ENCODE measurements around the gene TIPARP. TPM values are rescaled to one million over a fixed set of nuclear protein-coding genes. Genes with fewer than 3 reads are reported as not detected.

Gene TIPARP, protein sequence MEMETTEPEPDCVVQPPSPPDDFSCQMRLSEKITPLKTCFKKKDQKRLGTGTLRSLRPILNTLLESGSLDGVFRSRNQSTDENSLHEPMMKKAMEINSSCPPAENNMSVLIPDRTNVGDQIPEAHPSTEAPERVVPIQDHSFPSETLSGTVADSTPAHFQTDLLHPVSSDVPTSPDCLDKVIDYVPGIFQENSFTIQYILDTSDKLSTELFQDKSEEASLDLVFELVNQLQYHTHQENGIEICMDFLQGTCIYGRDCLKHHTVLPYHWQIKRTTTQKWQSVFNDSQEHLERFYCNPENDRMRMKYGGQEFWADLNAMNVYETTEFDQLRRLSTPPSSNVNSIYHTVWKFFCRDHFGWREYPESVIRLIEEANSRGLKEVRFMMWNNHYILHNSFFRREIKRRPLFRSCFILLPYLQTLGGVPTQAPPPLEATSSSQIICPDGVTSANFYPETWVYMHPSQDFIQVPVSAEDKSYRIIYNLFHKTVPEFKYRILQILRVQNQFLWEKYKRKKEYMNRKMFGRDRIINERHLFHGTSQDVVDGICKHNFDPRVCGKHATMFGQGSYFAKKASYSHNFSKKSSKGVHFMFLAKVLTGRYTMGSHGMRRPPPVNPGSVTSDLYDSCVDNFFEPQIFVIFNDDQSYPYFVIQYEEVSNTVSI
- total RNA-seq, result 13.0 and 13.4 TPM in 2 replicates
- long read RNA-seq, full-length matches to known transcripts, result 5 of 32 reads
- long read RNA-seq, partial matches to known transcripts, result 25 of 32 reads
- long read RNA-seq, other reads (novel, unspliced or antisense), result 2 of 32 reads

DNA sequence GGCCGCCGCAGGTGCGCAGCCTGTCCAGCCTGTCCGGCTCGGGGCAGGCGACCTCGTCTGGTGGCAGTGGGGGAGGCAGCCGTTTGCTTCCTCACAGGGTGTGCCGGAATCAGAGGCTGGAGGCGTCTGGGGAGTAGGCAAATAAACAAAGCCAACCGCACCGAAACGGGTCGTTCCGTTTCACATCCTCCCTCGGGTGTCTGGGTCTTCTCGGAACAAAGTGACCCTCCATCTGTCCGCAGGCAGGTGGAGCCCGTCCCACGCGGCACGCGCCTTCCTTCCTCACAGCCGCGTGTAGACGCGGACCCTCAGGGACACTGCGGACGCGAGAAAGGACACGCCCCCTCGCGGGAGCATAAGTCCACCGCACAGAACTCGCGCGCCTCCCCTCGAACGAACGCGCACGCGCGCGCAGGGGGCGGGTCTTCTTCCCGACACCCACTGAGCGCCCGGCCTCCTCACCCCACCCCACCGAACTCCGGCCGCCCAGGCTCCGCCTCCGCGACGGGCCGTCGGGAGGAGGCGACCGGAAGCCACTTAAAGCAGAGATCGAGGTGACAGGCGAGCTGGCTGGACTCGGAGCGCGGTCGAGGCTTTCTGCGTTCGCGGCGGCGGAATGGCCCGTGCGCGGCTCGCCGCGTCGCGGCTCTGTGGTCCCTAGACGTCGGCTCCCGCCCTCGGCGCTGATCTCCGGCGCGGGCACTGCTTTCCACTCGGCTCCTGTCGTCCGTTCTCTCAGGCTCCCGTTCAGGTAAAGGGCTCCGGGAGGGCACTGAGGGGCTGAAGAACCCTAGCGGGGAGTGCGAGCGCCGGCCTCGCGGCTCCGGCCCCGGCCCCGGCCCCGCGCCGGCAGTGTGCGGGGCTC, at the start of gene TIPARP:
Gene TIPARP (plus strand): TSS at position 545 of the 865 bp plus-strand sequence. CDS start 3,108 bp downstream, outside the sequence.
- Mint-ChIP-seq H3K4me1 (peaks cover 32% of the 10 kb centered on the region), H3K27ac (ENCODE audit: unreplicated experiment) (peak within 1 kb of the TSS; percentile 99), H3K4me3 (peak within 1 kb of the TSS; percentile 95), H3K27me3 (ENCODE audit: low read depth) (no peaks in the 10 kb centered on the region), H3K36me3 (ENCODE audit: low read depth) (peaks cover 12% of the 10 kb centered on the region), H3K9me3 (no peaks in the 10 kb centered on the region)
- DNase-seq (ENCODE audit: low read depth, low spot score), result peak; percentile 99
- TF ChIP-seq CTCF (conservative IDR thresholded peaks at IDR 0.05), result peak; percentile 76

DNA sequence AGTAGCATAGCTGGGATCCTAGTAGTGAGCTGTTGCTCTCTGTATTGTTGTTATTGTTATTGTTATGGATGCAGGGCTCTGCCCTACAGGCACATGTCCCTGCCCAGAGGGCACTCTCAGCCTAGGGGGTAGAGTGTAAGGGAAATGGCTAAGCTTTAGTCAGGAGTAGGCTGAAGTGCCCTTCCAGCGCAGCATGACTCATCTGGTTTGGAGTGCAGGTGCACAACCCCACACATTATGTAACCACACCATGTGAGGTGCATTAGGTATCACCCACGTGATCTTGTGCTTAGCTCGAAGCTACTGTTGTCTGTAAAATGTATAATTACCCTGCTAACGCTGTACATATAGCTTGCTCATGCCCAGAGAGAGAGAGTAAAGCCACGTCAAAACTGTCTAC, 48.3 kb upstream of the TIPARP start:
- DNase-seq (ENCODE audit: low read depth, low spot score), result no peak
- H3K4me3 Mint-ChIP-seq, result no peak overlapping the region
- no peaks in the 10 kb centered on the region for H3K27me3 Mint-ChIP-seq (ENCODE audit: low read depth)
- no peak overlapping the region for H3K27ac Mint-ChIP-seq (ENCODE audit: unreplicated experiment)
- no peaks in the 10 kb centered on the region for H3K36me3 Mint-ChIP-seq (ENCODE audit: low read depth)
- no peak for TF ChIP-seq CTCF (conservative IDR thresholded peaks at IDR 0.05)
- H3K4me1 Mint-ChIP-seq, result no peaks in the 10 kb centered on the region
- H3K9me3 Mint-ChIP-seq, result no peaks in the 10 kb centered on the region

- no peaks in the 10 kb centered on the region for H3K36me3 Mint-ChIP-seq (ENCODE audit: low read depth)
- DNase-seq (ENCODE audit: low read depth, low spot score), result no peak
- no peak overlapping the region for H3K27ac Mint-ChIP-seq (ENCODE audit: unreplicated experiment)
- H3K27me3 Mint-ChIP-seq (ENCODE audit: low read depth), result no peaks in the 10 kb centered on the region
- no peak for TF ChIP-seq CTCF (conservative IDR thresholded peaks at IDR 0.05)
- no peaks in the 10 kb centered on the region for H3K4me1 Mint-ChIP-seq
- H3K9me3 Mint-ChIP-seq, result no peaks in the 10 kb centered on the region
- no peak overlapping the region for H3K4me3 Mint-ChIP-seq
Measured at GRCh38 chr3:156627946-156628569, 46.3 kb upstream of the TIPARP start.

- no peak for DNase-seq (ENCODE audit: low read depth, low spot score)
- Mint-ChIP-seq H3K4me1 (no peaks in the 10 kb centered on the region), H3K36me3 (ENCODE audit: low read depth) (no peaks in the 10 kb centered on the region), H3K27me3 (ENCODE audit: low read depth) (no peaks in the 10 kb centered on the region), H3K27ac (ENCODE audit: unreplicated experiment) (no peak overlapping the region), H3K4me3 (no peak overlapping the region), H3K9me3 (no peaks in the 10 kb centered on the region)
- no peak for TF ChIP-seq CTCF (conservative IDR thresholded peaks at IDR 0.05)
Measured at GRCh38 chr3:156628836-156629618, 45.4 kb upstream of the TIPARP start.
